Fibroblast of the aortic adventitia (primary cell): ENCODE results near the gene TPGS1. TPM values are rescaled to one million over a fixed set of nuclear protein-coding genes. Genes with fewer than 3 reads are reported as not detected.

Experiments
- DNase-seq: peaks from one replicate; pipeline ENCODE4 v3.0.0-alpha.2; 2010; ENCODE audit warnings: low read depth
- H3K4me3 ChIP-seq: 2 replicates; pipeline ENCODE4 v1.5.1; 2011; ENCODE audit warnings: low read depth, mild to moderate bottlenecking, control low read depth, low read length, moderate library complexity
- total RNA-seq: library from RNA; depleted of rRNA; stranded (reverse); fragments of >200 nt; gene quantifications from 2 replicates; pipeline ENCODE4 v1.2.3, GENCODE V29; 2012; ENCODE audit warnings: low replicate concordance
- TF ChIP-seq, protein P1 (sequence below): IDR thresholded peaks from 2 replicates; pipeline ENCODE4 v1.5.1; 2011; ENCODE audit warnings: mild to moderate bottlenecking, low read length, control low read depth, inconsistent platforms; ENCODE audit not compliant: insufficient read depth

The TPGS1 gene
- total RNA-seq, 1 donor, result 25.2 TPM

DNA sequence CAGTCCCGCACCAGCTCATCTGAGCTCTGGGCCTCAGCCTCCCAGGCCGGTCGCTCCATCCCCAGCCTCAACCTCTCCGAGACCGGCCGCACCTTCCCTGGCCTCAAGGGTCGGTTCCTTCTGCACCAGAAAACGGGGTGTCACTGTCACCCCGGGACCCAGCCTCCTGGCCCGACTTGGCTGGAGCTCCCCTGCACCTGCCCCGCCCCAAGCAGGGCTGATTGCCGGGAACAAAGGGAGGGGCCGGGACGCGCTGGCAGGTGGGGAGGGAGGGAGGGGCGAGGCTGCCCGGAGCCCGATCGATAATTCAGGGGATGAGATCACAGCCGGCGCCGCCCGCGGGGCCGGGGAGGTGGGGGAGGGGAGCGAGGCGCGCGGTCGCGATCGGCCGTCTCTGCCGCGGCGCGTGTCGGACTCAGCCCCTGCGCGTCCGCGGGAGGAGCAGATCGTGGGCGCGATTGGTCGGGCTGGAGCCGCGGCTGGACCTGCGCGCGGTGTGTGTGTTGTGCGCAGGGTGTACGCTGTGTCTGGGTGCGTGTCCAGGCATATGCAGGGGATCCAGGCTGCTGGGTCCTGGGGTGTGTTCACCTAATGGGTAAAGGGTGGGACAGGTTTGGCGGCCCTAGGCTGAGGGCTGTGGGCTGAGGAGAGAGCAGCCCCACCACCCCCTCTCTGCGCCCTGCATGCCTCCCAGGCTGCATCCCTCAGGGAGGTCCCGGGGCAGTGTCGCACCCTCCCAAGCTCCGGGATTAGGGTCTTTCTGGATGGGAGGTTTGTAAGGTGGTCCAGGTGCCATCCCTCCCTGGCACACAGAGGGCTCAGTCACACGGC lies 45.4 kb upstream of the TPGS1 start:
- DNase-seq, result no peak
- TF ChIP-seq, protein P1, sequence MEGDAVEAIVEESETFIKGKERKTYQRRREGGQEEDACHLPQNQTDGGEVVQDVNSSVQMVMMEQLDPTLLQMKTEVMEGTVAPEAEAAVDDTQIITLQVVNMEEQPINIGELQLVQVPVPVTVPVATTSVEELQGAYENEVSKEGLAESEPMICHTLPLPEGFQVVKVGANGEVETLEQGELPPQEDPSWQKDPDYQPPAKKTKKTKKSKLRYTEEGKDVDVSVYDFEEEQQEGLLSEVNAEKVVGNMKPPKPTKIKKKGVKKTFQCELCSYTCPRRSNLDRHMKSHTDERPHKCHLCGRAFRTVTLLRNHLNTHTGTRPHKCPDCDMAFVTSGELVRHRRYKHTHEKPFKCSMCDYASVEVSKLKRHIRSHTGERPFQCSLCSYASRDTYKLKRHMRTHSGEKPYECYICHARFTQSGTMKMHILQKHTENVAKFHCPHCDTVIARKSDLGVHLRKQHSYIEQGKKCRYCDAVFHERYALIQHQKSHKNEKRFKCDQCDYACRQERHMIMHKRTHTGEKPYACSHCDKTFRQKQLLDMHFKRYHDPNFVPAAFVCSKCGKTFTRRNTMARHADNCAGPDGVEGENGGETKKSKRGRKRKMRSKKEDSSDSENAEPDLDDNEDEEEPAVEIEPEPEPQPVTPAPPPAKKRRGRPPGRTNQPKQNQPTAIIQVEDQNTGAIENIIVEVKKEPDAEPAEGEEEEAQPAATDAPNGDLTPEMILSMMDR, result no peak
- no peak overlapping the region for H3K4me3 ChIP-seq

DNA sequence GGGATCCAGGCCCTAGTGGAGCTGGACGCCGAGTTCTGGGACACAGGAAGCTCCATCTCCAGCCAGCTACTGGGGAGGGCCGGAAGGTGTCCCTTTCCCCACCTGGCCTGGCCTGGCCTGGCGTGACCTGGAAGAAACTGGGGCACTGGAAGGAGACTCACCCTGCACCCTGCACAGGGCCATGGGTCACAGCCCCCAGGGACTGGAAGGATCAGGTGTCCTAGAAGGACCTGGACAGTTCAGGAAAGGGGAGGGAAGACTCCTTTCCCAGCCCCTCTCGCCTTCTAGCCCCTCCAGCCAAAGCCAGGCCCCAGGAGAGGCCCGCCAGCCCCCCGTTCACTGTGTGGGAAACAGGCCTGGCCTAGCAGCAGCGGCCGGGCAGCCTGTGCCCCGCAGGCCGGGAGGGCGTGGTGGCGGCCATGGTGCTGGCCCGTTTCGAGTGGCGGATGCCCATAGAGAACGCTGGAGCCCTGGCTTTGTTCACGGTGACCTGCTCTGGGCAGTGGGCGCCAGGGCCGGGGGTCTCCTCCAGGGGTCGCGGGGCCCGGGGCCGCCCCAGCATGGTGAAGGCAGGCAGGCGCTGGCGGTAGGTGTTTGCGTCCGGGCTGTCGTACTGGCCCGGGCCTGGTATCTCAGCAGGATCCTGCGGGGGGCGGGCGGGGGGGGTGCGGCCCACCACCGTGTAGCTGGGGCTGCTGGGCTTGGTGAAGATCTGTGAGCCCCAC lies 43.7 kb upstream of the TPGS1 start:
- H3K4me3 ChIP-seq, result no peak overlapping the region
- TF ChIP-seq, protein P1, result no peak
- no peak for DNase-seq

DNA sequence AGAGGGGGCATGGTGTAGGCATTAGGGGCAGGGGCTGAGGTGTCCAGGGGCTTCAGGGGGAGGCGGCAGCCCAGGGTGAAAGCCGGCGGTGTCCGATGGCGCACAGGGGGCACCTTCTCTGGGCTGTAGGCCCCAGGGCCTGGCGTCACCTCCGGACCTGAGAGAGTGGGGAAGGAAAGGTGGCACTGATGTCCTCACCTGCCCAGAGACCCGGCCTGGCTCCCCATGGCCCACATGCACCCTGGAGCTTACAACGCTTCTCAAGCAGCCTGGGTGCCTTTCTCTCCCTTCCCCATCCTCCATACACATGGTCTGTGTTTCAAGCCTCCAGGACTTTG lies 43.1 kb upstream of the TPGS1 start:
- H3K4me3 ChIP-seq, result no peak overlapping the region
- TF ChIP-seq, protein P1, result no peak
- no peak for DNase-seq

DNA sequence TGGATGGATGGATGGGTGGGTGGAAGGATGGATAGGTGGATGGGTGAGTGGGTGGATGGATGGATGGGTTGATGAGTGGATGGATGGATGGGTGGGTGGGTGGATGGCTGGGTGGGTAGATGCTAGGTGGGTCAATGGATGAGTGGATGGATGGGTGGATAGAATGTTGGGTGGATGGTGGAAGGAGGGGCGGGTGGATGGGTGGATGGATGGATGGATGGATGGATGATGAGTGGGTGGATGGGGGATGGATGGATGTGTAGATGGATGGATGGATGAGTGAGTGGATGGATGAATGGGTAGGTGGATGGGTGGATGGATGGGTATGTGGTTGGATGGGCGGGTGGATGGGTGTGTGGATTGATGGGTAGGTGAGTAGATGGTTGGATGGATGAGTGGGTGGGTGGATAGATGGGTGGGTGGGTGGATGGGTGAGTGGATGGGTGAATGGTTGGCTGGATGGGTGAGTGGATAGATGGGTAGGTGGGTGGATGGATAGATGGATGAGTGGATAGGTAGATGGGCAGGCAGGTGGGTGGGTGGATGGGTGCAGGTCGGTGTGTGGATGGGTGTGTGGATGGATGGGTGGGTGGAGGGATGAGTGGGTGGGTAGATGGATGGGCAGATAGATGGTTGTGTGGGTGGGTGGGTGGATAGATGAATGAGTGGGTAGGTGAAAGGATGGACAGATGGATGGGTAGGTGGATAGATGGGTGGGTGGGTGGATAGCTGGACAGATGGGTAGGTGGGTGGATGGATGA lies 42.1 kb upstream of the TPGS1 start:
- TF ChIP-seq, protein P1, result no peak
- no peak overlapping the region for H3K4me3 ChIP-seq
- no peak for DNase-seq

DNA sequence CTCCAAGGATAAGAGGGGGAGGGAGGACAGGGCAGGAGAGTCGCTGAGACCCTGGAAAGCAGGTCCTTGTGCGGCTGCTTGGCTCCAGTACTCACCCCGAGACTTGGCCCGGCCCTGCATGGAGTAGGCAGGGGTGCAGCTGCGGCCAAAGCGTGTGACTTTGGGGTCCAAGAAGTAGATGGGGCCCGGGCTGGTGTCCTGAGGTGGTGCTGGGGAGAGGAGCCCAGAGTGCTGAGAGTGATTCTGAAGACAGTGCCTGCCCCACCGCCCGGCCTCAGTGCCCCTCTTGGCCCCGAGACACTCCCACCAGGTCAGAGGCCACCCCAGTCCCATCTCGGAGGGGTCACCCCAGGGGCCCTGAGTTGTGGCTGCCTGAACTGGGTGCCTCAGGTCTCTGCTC lies 39.7 kb upstream of the TPGS1 start:
- no peak for DNase-seq
- H3K4me3 ChIP-seq, result no peak overlapping the region
- TF ChIP-seq, protein P1, result no peak

- no peak for DNase-seq
- TF ChIP-seq, protein P1, result no peak
- no peak overlapping the region for H3K4me3 ChIP-seq
These were observed 38.6 kb upstream of the TPGS1 start for GRCh38 chr19:468587-469256.
